Sigmoid colon (tissue), 3 donors: ENCODE results near the gene NEK5.
"Not testable (repeated sequence)": the region's sequence is repeated elsewhere in the genome, so short reads cannot be mapped to it uniquely, and the experiment has no call there.

ENCODE experiments used
- POLR2A ChIP-seq, 2 donors: fragments of 450-650 bp; IDR thresholded peaks; one replicate each; pipeline ENCODE4 v1.6.1; 2016; ENCODE audit warnings: antibody characterized with exemption in 2 of 2, mild to moderate bottlenecking in 2 of 2, moderate library complexity in 2 of 2
- TF ChIP-seq, protein P1 (sequence below), 4 experiments: fragments of 450-650 bp in 3 of 4; fragments of 200-600 bp in 1 of 4; IDR thresholded peaks; one replicate each; pipeline ENCODE4 v1.5.1; 2016 to 2019; ENCODE audit warnings: antibody characterized with exemption in 4 of 4, mild to moderate bottlenecking in 3 of 4, moderate library complexity in 2 of 4

GRCh38 chr13:52163878-52164277 is 35.0 kb upstream of the NEK5 start:
- TF ChIP-seq, protein P1, sequence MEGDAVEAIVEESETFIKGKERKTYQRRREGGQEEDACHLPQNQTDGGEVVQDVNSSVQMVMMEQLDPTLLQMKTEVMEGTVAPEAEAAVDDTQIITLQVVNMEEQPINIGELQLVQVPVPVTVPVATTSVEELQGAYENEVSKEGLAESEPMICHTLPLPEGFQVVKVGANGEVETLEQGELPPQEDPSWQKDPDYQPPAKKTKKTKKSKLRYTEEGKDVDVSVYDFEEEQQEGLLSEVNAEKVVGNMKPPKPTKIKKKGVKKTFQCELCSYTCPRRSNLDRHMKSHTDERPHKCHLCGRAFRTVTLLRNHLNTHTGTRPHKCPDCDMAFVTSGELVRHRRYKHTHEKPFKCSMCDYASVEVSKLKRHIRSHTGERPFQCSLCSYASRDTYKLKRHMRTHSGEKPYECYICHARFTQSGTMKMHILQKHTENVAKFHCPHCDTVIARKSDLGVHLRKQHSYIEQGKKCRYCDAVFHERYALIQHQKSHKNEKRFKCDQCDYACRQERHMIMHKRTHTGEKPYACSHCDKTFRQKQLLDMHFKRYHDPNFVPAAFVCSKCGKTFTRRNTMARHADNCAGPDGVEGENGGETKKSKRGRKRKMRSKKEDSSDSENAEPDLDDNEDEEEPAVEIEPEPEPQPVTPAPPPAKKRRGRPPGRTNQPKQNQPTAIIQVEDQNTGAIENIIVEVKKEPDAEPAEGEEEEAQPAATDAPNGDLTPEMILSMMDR (IDR thresholded peaks at IDR 0.05): not testable (repeated sequence)
- TF ChIP-seq POLR2A (IDR thresholded peaks at IDR 0.05): not testable (repeated sequence)
